MV-4-11 (cell line): ENCODE results near the gene TMEM176A.

Source experiments
- DNase-seq: peaks from one replicate; lab custom pipeline; 2025; lab: John Stamatoyannopoulos, UW

The TMEM176A gene

DNA sequence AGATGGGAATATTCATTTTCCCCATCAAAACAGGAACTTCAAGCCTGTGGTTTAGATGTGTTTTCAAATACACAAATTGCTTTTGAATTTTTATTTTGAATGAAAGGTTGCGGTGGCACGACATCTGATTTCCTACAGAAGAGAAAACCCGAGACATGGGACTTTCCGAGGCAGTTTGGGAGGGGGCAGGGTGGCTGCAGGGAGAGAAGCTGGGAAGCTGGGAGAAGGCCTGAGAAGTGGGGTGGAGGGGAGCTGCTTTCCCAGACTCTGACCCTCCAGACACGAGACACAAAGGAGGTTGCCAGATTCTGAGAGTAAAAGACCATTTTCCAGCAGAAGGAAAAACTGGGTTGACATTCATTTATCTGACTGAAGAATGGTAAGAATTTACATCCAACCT is 19.6 kb downstream of the TMEM176A start:
- no peak for DNase-seq

DNA sequence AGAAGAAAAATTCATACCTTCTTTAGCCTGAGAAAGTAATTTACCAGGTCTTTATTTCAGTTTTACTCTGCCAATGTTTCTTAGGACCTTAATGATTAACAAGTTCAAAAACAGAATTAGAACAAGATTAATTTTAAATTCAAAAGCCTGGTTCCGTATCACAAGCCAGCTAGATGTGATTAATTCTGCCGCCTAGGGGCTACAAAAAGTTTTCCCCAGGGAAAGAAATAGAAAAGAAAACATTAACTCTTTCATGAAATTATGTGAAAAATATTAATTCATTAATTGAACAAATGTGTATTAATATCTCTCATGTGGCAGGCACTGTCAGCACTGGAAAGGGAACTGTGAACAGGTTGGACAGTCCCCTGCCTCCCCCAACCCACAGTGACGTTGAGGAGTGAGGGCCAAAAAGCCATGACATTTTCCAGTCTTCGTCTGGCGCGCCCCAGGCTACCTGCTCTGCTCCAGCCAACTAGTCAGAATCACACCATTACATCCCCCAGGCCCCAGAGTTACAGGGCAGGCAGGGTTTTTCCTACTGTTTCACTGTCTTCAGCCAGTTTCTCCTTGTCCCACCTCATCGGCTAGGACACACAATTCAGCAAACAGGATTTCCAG is 20.1 kb downstream of the TMEM176A start:
- DNase-seq: no peak

DNA sequence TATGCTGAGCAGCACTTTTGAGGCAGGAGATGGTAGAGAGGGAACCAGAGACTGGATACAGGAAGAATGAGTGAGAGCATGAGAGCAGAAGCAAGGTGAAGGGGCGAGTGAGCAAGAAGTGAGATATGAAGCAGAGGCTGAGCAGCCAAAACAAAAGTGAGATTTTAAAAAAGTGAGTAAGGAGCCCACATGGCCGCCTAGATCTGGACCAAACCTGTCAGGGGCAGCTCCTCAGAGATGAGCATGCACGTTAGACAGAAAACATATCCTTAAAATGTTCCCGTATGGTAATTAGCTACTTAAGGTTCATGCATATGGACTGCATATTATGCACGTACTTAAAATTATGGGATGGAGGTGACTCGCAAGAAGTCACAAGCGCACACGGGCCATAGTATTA is 22.5 kb downstream of the TMEM176A start:
- no peak for DNase-seq

DNA sequence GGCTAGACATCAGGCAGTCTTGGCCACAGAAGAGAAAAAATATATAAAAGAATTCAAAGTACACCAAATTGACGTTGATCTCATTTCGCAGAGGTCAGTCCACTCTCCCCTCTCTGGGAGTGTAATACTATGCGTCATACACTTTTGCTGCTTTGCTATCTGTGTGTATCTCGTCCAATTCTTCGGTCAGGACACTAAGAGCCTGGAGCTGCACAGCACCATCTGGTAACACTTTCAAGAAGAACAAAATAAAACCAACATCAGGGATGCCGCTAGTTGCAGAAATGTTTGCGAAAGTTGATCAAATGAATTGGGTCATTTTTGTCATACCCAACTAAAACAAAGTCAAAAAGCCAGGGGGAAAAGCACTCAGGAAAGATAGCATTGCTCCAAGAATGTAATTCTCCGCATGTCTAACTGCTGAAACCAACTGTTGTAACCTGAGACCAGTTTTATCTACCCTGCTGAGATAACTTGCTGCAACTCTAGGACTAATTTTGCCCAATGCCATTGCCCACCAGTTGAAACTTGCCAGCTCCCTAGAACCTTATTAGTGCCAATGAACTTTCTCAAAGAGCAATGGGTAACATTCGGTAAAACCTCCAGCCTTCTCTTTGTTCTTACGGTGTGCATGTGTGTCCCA is 23.0 kb downstream of the TMEM176A start:
- no peak for DNase-seq

DNA sequence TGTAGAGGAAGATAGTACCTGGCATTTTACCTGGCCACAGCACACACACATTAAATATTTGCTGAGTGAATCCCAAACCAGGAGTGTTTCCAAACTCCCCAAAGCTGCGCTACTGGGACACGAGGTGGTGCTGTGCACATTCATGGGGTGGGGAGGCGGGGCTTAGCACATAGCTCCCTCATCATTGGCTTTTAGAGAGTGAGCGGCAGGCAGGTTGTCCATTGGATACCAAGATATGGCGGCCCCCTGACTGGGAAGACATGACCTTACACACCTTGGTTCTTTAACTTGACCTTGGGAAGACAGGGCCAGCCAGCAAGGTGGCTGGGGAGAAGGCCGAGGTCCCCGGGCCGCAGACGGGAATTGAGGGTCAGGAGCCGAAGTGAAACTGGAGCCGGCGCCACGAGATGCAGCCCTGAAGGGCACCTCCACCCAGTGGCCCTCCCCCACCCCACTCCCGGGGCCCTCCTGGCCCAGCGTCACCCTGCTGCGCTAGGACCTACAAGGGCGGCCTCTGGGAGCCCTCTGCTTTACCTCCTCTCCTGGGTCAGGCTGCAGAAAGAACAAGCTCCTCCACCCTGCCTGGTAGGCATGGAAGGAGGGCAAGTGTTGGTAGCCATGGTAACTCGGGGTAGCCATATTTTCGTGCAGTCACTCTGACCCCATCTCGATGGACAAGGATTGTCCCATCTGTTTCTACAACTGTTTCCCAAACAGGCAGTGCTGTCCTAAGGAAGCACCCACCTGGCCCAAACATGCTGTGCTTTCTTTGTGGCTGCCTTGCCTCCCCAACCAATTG is 24.0 kb downstream of the TMEM176A start:
- DNase-seq: no peak

DNA sequence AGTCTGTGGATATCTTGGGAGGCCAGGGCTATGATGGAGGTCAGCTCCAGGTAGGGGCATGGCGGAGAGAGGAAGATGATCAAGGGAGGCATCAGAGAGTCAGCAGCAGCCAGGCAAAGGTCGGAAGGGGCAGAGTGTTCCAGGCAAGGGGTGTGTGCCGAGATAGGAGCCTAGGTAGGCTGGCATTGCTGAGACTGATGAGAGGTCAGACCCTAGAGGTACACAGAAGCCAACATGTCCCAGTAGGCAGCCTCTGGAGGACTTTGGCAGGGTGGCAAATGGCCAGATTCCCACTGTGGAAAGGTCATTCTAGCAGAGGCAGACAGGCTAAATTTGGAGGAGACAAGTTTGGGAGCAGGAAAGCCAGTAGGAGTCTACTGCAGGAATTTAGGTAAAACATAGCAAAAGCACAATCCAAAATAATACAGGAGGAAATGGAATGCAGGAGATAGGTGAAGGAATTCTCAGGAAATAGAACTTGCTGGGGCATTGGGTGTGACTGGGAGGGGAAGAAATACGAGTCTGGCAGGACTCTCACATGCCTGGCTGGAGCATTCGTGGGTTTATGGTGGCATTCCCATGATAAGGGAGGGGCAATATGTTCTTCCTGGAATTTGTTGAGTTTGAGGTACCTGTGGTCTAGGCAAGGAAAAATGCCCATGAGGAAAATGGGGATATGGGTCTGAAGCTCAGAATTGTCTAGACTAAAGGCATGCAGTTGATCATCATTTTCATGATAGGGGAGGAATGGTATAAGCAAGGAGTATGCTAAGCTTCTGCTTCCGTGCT is 25.7 kb downstream of the TMEM176A start:
- no peak for DNase-seq

DNA sequence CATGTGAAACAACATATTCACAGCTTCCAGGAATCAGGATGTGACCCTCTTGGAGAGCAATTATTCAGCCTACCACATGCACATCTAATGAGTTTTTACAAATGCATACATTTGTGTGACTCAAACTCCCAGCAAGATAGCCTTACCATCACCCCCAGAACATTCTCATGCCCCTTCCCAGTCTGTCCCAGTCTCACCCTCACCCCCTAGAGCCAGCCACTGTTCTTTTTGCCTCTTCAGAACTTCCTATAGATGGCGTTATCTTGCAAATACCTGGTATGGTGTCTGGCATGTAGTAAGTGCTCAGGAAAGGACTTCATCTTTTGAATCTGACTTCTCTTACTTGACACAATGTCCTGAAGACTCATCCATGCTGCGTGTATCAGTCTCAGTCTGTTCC is 27.8 kb downstream of the TMEM176A start:
- no peak for DNase-seq

DNA sequence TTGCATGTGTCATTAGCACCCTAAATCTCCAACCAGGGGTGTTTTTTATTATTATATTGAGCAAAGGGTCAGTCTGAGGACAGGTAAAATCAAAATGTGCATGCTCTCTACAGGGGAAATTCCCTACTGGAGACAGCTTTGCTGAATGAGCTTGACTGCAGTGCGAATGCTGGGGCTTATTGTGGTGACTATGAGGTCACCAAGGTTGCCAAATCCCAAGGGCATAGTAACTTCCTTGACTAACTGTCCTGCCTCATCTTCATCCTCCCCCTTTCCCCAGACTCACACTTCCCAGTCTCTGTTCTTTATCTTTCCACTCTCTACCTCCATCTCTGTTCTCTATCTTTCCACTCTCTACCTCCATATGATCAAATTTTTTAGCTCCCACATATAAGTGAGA is 28.9 kb downstream of the TMEM176A start:
- DNase-seq: peak; percentile 2

DNA sequence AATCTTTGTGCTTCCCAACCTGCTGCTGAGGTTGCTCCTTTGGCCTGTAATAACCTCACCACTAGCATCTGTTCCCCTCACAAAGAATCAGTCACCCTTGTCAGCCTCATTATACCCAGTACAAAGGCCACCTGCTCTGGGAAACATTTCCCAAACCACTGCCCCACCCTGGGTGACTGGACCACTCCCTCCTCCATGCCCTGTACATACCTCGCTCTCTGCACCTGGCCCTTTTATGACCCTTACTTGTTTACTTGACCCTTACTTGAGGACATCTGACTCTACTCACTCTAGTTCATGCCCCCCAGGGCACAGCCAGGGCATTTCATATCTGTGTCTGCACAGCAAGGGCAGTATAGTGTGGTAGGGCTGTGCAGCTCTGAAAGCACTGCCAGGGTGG is 30.4 kb downstream of the TMEM176A start:
- DNase-seq: no peak

DNA sequence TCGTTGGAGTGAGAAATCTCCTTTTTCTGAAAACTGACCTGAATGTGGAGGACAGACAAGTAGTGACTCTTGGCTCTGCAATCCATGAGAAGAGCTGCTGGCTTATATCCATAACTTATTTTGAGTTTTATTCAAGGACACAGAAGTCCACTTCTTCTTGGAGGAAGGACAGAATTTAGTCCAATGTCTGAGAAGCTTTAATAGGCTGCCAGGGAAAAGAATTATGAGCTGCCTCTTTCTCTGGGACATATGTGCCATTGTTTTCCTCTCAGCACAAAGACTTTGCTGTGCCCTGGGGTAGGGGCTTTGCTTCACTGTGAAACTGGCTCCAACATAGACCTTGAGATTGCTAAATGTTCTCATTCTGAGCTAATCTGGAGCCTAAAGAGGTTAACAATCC is 31.3 kb downstream of the TMEM176A start:
- no peak for DNase-seq

DNA sequence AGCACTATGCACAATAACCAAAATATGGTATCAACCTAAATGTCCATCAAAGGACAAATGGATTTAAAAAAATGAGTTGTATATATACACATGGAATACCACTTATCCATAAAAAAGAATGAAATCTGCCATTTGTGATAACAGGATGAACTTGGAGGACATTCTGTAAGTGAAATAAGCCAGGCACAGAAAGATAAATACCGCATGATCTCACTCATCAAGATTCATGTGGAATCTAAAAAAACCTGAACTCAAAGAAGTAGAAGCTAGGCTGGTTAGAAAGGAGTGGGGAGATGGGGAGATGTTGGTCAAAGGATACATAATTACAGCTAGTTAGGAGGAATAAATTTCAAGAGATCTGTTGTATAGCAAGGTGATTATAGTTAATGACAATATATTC is 34.5 kb downstream of the TMEM176A start:
- DNase-seq: no peak

DNA sequence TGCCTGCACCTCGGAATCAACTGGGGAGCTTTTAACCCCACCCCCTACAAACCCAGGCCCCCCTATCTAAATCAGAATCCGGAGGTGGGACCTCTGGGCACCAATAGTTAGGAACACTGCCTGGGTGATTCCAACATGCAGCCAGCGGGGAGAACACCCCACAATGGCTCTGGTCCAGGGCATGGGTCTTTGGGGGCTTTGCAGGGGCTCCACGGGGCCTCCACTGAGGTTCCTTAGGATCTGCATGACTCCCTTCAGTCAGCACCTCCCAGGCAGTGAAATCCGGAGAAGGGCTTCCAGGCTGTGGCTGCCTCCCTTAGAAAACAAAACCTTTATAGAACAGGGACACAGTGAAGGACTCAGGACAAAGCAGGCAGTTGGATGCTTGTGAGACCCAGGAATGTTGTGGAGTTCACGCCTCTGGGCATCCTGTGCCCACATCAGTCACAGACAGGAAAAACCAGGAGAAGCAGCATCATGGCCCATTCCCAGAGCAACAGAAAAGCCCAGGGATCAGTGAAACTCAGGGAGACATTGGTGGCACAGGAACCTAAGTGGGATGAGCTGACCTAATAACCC is 35.2 kb downstream of the TMEM176A start:
- no peak for DNase-seq

DNA sequence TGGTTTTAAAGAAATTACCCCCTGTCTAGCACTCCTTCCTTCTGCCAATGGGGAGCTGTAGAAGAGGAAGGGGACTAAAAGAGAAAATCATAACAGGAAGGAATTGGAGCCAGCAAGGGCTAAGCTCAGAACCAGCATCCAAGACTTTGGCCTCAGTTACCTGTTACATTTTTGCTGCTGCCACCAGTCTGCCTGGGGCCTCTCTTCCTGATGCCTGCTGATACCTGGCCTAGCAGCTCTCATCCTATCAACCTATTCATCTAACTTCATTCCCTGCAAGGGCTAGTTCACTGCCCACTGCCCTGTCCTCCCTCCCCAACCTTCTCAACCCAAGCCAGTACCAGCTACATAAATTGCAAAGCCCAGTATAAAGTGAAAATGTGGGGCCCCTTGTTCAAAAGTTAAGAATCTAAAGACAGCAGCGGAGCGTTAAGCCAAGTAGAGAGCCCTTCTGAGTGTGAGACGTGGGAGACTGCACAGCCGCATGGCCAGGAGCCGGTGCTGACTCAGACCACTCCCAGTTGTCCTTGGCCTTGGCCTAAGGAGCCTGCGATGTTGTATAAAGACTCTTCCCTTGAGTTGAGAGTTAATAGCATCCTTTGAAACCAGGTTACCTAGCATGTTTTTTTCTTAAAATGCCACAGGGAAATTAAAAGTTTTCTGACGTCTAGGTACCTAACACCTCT is 38.5 kb downstream of the TMEM176A start:
- no peak for DNase-seq

DNA sequence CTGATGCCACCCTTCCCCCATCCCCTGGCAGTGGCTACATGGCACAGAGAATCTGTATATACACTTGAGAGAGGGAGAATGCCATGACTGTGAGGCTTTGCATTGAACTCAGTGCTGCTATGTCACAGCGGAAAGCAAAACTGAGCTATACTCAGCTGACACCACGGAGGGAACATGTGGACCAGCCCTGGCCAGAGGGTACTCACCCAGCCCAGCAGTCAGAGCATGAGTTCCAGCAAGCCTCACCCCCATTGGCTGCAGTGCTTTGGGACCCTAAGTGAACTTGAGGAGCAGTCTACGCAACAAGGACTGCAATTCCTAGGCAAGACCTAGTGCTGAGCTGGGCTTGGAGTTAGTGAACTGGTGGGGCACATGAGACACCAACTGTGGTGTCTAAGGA is 41.4 kb downstream of the TMEM176A start:
- DNase-seq: no peak

DNA sequence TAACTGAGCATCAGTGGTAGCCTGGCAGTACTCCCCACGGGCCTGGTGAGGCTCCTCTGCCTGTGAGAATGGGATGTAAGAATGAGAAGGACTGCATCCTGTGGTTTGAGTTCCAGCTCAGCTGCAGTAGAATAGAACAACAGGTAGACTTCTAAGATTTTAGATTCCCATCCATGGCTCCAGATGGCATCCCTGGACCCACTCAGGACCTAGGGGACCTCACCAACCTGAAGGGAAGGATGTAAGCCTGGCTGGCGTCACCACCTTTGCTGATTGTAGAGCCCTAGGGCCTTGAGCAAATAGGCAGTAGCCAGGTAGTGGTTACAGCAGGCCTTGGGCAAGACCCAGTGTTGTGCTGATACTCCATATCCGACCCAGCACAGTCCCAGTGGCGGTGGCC is 42.1 kb downstream of the TMEM176A start:
- DNase-seq: no peak

DNA sequence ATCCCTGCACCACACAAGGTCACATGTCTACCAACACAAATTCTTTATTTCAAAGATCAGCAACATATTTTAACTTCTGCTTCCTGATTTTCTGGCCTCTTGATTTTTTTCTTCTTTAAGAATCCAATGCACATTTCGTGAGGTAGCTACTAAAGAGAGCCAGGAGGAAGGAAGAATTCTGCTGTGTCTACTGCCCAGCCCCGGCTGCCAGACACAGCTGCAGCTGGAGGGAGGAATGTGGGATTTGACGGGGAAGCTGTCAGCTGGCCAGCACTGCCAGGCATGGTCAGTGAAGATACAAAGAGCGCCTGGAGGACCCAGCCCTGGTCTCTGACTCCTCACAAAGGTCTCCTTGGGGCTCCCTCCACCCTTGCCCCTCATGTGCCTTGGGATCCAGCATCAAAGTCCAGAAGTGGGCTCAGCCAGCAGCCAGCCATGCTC is 44.9 kb downstream of the TMEM176A start:
- DNase-seq: peak; percentile 8

DNA sequence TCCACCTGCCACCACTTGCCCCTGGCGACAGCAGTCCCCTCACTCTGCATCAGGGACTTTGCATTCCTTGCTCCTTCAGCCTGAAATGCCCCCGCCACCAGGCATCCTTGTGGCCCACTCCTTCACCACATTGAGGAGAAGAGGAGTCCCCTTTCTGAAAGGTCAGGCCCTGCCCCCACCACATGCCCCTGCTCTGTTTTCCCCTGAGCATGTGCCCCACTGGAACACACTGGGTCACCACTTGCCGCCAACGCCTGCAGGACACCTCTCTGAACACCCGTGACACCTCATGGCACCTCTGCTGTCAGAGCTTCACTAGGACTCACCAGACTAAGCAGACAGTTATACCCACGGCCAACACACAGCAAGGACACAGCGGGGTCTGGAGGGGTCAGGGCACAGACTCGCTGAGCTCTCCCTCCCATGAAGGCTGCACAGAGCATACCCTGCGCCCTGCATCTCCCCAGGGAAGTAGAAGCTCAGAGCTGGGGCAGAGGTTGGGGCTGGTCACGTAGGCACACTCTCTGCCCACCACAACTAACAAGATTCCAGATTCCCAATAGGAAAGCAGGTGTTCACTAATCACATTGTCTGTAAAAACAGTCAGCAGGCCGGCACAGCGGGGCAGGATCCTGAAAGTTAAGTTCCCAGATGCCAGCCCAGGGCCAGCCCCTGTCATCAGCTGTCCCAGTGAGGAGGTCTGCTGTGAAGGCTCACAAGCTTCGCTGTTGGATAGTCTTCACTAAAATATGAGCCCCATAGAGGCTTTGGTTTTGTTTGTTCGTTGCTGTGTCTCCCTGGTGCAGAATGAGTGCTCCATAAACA is 45.9 kb downstream of the TMEM176A start:
- no peak for DNase-seq

DNA sequence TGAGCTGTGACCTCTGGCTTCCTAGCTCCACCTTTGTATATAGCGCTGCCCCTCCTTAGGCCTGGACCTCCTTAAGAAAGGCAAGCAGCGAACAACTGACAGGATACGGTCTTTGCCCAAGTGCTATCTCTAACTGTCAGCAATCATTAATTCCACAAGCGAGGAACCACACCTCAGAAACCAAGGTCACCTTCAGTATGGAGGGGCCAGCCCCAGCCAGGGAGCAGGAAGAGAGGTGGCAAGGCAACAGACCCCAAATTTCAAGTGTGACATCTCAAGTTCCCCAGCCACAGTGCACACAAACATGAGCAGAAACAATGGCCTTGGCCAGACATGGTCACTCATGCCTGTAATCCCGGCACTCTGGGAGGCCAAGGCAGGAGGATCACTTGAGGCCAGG is 47.0 kb downstream of the TMEM176A start:
- no peak for DNase-seq

DNA sequence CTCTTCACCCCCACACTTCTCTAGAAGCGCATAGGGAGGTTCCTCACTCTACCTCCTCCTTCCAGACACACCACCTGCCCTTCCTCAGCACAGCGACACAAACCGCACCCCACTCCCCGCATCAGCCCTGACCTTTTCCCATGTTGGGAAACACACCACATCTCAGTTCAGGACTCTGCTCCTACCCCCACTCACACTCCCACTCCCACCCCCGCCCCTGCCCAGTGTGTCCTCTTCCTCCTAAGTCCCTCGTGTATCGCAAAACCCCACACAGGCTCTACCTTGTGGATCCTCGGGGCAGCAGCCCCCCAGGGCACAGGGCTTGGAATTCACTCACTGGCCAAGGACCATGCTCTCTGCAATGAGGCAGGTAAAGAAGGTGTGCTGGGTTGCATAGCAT is 47.5 kb downstream of the TMEM176A start:
- no peak for DNase-seq

DNA sequence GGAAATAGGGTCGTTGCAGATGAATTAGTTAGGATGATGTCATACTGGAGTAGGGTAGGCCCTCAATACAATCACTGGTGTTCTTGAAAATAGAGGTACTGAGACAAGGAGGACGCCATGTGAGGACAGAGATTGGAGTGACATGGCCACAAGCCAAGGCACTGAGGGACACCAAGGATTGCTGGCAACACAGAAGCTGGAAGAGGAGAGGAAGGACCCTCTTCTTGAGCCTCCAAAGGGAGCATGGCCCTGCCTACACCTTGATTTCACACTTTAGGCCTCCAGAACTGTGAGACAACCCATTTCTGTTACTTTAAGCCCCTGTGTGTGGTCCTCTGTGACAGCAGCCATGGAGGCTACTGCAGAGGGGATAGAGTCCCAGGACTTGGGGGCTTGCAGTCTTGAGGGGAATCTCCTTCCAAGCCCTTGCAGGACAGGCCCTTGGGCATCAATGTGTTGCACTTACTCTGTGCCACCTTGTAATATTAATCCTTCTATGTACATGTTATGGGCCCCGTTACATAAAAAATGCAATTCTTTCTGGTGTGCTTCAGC is 48.1 kb downstream of the TMEM176A start:
- no peak for DNase-seq
